Activated CD4-positive, CD25-positive, alpha-beta regulatory T cell treated with anti-CD3 and anti-CD28 coated beads, Interleukin-2, amount 50 U/mL, for 72 hours (primary cell): ENCODE data around the gene HGF.

Source experiments
- DNase-seq: peaks from one replicate; pipeline ENCODE4 v3.0.0; 2021

The HGF gene

GRCh38 chr7:81715984-81716588 lies 53.8 kb downstream of the HGF start:
- no peak for DNase-seq

GRCh38 chr7:81714306-81714705 lies 55.5 kb downstream of the HGF start:
- DNase-seq, result no peak

- DNase-seq, result no peak
These were observed 59.1 kb downstream of the HGF start for GRCh38 chr7:81710751-81711150.

- DNase-seq, result no peak
These were observed 60.0 kb downstream of the HGF start for GRCh38 chr7:81709836-81710235.

- no peak for DNase-seq
These were observed 61.9 kb downstream of the HGF start for GRCh38 chr7:81707966-81708365.

- no peak for DNase-seq
These were observed 62.7 kb downstream of the HGF start for GRCh38 chr7:81707196-81707595.

GRCh38 chr7:81705206-81705605 lies 64.6 kb downstream of the HGF start:
- DNase-seq, result no peak

GRCh38 chr7:81704595-81704994 lies 65.3 kb downstream of the HGF start:
- no peak for DNase-seq

- no peak for DNase-seq
These were observed 70.9 kb downstream of the HGF start for GRCh38 chr7:81698965-81699364.

- no peak for DNase-seq
These were observed 75.1 kb downstream of the HGF start for GRCh38 chr7:81694711-81695110.

- no peak for DNase-seq
These were observed 76.0 kb downstream of the HGF start for GRCh38 chr7:81693894-81694293.

- DNase-seq, result no peak
These were observed 76.8 kb downstream of the HGF start for GRCh38 chr7:81693080-81693479.

GRCh38 chr7:81692146-81692905 lies 77.5 kb downstream of the HGF start:
- DNase-seq, result no peak

GRCh38 chr7:81691199-81691821 lies 78.5 kb downstream of the HGF start:
- no peak for DNase-seq

GRCh38 chr7:81690688-81691087 lies 79.2 kb downstream of the HGF start:
- no peak for DNase-seq

- no peak for DNase-seq
These were observed 79.6 kb downstream of the HGF start for GRCh38 chr7:81690251-81690650.

GRCh38 chr7:81688622-81689411 lies 81.0 kb downstream of the HGF start:
- DNase-seq, result no peak

- DNase-seq, result no peak
These were observed 82.8 kb downstream of the HGF start for GRCh38 chr7:81687062-81687461.

- DNase-seq, result no peak
These were observed 84.5 kb downstream of the HGF start for GRCh38 chr7:81685270-81685868.

- DNase-seq, result no peak
These were observed 85.2 kb downstream of the HGF start for GRCh38 chr7:81684514-81685269.

GRCh38 chr7:81684033-81684432 lies 85.8 kb downstream of the HGF start:
- DNase-seq, result no peak

GRCh38 chr7:81682873-81683272 lies 87.0 kb downstream of the HGF start:
- DNase-seq, result no peak
